GM21825 (cell line): Measurements from ENCODE around the gene ZNF865.

ENCODE experiments used
- ATAC-seq: cut with Tn5 transposase; IDR thresholded peaks from one replicate; pipeline ENCODE4 v1.9.1; 2021; ENCODE audit warnings: mild to moderate bottlenecking, moderate library complexity; ENCODE audit not compliant: unreplicated experiment

ZNF865 gene

GRCh38 chr19:55586976-55587668, 18.3 kb upstream of the ZNF865 start:
- peak; percentile 78 for ATAC-seq

- no peak for ATAC-seq
Observed at GRCh38 chr19:55588738-55589137, 16.7 kb upstream of the ZNF865 start.

- ATAC-seq: no peak
Observed at GRCh38 chr19:55590109-55590508, 15.3 kb upstream of the ZNF865 start.

GRCh38 chr19:55590617-55591016, 14.8 kb upstream of the ZNF865 start:
- ATAC-seq: no peak

GRCh38 chr19:55591555-55591954, 13.9 kb upstream of the ZNF865 start:
- ATAC-seq: no peak

GRCh38 chr19:55592391-55593090, 12.9 kb upstream of the ZNF865 start:
- ATAC-seq: no peak

GRCh38 chr19:55593096-55593772, 12.2 kb upstream of the ZNF865 start:
- no peak for ATAC-seq

- ATAC-seq: no peak
Observed at GRCh38 chr19:55594996-55595545, 10.4 kb upstream of the ZNF865 start.

- ATAC-seq: no peak
Observed at GRCh38 chr19:55596304-55596703, 9.1 kb upstream of the ZNF865 start.

- ATAC-seq: no peak
Observed at GRCh38 chr19:55597501-55597921, 7.9 kb upstream of the ZNF865 start.

- ATAC-seq: no peak
Observed at GRCh38 chr19:55598034-55598433, 7.4 kb upstream of the ZNF865 start.

- ATAC-seq: peak; percentile 45
Observed at GRCh38 chr19:55598719-55599467, 6.6 kb upstream of the ZNF865 start.

- peak; percentile 42 for ATAC-seq
Observed at GRCh38 chr19:55599468-55599841, 6.0 kb upstream of the ZNF865 start, which contains the start of gene FIZ1. Gene FIZ1 (minus strand): TSS chr19:55599517. CDS start chr19:55597865, 1,652 bp downstream.

- ATAC-seq: peak; percentile 29
Observed at GRCh38 chr19:55599842-55600661, 5.4 kb upstream of the ZNF865 start, which contains the start of gene ZNF524. Gene ZNF524 (plus strand): TSS chr19:55600288. CDS start chr19:55602113, 1,825 bp downstream.

GRCh38 chr19:55600662-55601028, 4.8 kb upstream of the ZNF865 start:
- ATAC-seq: no peak

- ATAC-seq: no peak
Observed at GRCh38 chr19:55601084-55601483, 4.4 kb upstream of the ZNF865 start.

- ATAC-seq: no peak
Observed at GRCh38 chr19:55602104-55603001, 3.1 kb upstream of the ZNF865 start.

- ATAC-seq: no peak
Observed at GRCh38 chr19:55603115-55603514, 2.3 kb upstream of the ZNF865 start.
